K562 (cell line): ENCODE measurements around the gene BIRC5. TPM values are rescaled to one million over a fixed set of nuclear protein-coding genes. Genes with fewer than 3 reads are reported as not detected.

Source experiments
- CAMTA2 ChIP-seq: fragments of 250-450 bp; sonication (Bioruptor Pico); conservative IDR thresholded peaks from 2 replicates; pipeline ENCODE4 v1.5.1; 2022
- CHD1 ChIP-seq: fragments of 200-600 bp; sonication (generic); IDR thresholded peaks from one replicate; pipeline ENCODE4 v1.6.1; 2012; ENCODE audit warnings: mild to moderate bottlenecking, moderate library complexity, low read length, inconsistent platforms
- GATAD2A ChIP-seq: fragments of 450-650 bp; IDR thresholded peaks from 2 replicates; pipeline ENCODE4 v1.6.1; 2017
- KLF16 ChIP-seq: IDR thresholded peaks from 2 replicates; pipeline ENCODE4 v1.6.1; 2016; ENCODE audit warnings: antibody characterized with exemption
- LCOR ChIP-seq: sonication (generic); formaldehyde crosslinking; IDR thresholded peaks from 2 replicates; pipeline ENCODE4 v1.8.0; 2022; ENCODE audit warnings: mild to moderate bottlenecking, missing genetic modification reagents
- NFE2L1 ChIP-seq: fragments of 450-650 bp; IDR thresholded peaks from 2 replicates; pipeline ENCODE4 v1.6.1; 2016; ENCODE audit warnings: missing genetic modification characterization, low read depth, mild to moderate bottlenecking, missing compliant biosample characterization, moderate library complexity, borderline replicate concordance
- NFRKB ChIP-seq: fragments of 450-650 bp; IDR thresholded peaks from 2 replicates; pipeline ENCODE4 v1.6.1; 2016; ENCODE audit warnings: low read depth
- PHB ChIP-seq: fragments of 250-450 bp; sonication (Bioruptor Pico); IDR thresholded peaks from 2 replicates; pipeline ENCODE4 v1.5.0; 2021
- PPARD ChIP-seq: fragments of 250-450 bp; sonication (Bioruptor Pico); IDR thresholded peaks from 2 replicates; pipeline ENCODE4 v1.8.0; 2022; ENCODE audit warnings: inconsistent platforms, mild to moderate bottlenecking, moderate library complexity
- PYGO2 ChIP-seq: fragments of 450-650 bp; IDR thresholded peaks from 2 replicates; pipeline ENCODE4 v1.6.1; 2016; ENCODE audit warnings: mild to moderate bottlenecking, missing genetic modification characterization, moderate library complexity, missing compliant biosample characterization
- RBFOX2 ChIP-seq: fragments of 200-400 bp; formaldehyde crosslinking; IDR thresholded peaks from 2 replicates; pipeline ENCODE4 v1.6.1; 2017; ENCODE audit warnings: low read depth, mild to moderate bottlenecking, low read length, moderate library complexity
- TAL1 ChIP-seq: fragments of 450-650 bp; IDR thresholded peaks from 2 replicates; pipeline ENCODE4 v1.6.1; 2016; ENCODE audit warnings: mild to moderate bottlenecking
- ZFX ChIP-seq: sonication (generic); formaldehyde crosslinking; IDR thresholded peaks from 2 replicates; pipeline ENCODE4 v1.8.0; 2022; ENCODE audit warnings: mild to moderate bottlenecking, missing genetic modification reagents, moderate library complexity
- ZNF146 ChIP-seq: IDR thresholded peaks from one replicate; pipeline ENCODE4 v1.6.1; 2018; ENCODE audit warnings: missing compliant biosample characterization; ENCODE audit not compliant: unreplicated experiment
- ZNF431 ChIP-seq: sonication (generic); formaldehyde crosslinking; IDR thresholded peaks from 2 replicates; pipeline ENCODE4 v1.8.0; 2022; ENCODE audit warnings: mild to moderate bottlenecking, missing genetic modification reagents
- ZNF551 ChIP-seq: fragments of 250-450 bp; sonication (Bioruptor Pico); IDR thresholded peaks from 2 replicates; pipeline ENCODE4 v1.5.0; 2021; ENCODE audit warnings: mild to moderate bottlenecking, moderate library complexity
- ZNF586 ChIP-seq: fragments of 450-650 bp; formaldehyde crosslinking; conservative IDR thresholded peaks from 2 replicates; pipeline ENCODE4 v1.4.0; 2020; ENCODE audit warnings: mild to moderate bottlenecking, moderate library complexity
- polyA plus RNA-seq, 8 experiments: library from polyadenylated mRNA; depleted of rRNA in 4 of 8; stranded (reverse) in 5 of 8; unstranded in 3 of 8; fragments of >200 nt; fragmentation: Nextera tagmentation in 2 of 8; fragmentation: Illumina TruSeq in 1 of 8; extraction: Ambion mirVana in 2 of 8; extraction: Trizol in 1 of 8; gene quantifications; 2 replicates each; pipeline versions ENCODE4 v1.2.1 to v1.2.3, GENCODE V29; 2011 to 2014; ENCODE audit warnings: inconsistent platforms in 1 of 8, missing spikeins in 1 of 8
- total RNA-seq, 7 experiments: library from RNA; depleted of rRNA in 6 of 7; stranded (reverse); fragments of >200 nt in 6 of 7; fragmentation: Illumina TruSeq in 2 of 7; extraction: Trizol in 2 of 7; gene quantifications; 2 replicates each; pipeline versions ENCODE4 v1.2.1 to v1.2.3, GENCODE V29; 2011 to 2021; ENCODE audit warnings: low replicate concordance in 1 of 7
- TF ChIP-seq, protein P1 (sequence below), 2 experiments: fragments of 450-650 bp; IDR thresholded peaks; 2 replicates each; pipeline ENCODE4 v1.6.1; 2018; ENCODE audit warnings: mild to moderate bottlenecking in 2 of 2, low read depth in 1 of 2; ENCODE audit not compliant: partially characterized antibody in 2 of 2
- TF ChIP-seq, protein P2 (sequence below): fragments of 200-800 bp; sonication (Bioruptor generic); IDR thresholded peaks from 2 replicates; pipeline ENCODE4 v1.6.1; 2017; ENCODE audit warnings: missing genetic modification characterization, missing compliant biosample characterization
- TF ChIP-seq, protein P3 (sequence below): fragments of 250-450 bp; sonication (Bioruptor Pico); IDR thresholded peaks from 2 replicates; pipeline ENCODE4 v1.9.0; 2021; ENCODE audit warnings: mild to moderate bottlenecking, inconsistent platforms

Gene BIRC5
- total and polyA plus RNA-seq, 9 of the 15 experiments (the other 6 are each of a cell fraction or from before 2014, with no cell fraction given): 64.4 to 140 (median 101) TPM

DNA sequence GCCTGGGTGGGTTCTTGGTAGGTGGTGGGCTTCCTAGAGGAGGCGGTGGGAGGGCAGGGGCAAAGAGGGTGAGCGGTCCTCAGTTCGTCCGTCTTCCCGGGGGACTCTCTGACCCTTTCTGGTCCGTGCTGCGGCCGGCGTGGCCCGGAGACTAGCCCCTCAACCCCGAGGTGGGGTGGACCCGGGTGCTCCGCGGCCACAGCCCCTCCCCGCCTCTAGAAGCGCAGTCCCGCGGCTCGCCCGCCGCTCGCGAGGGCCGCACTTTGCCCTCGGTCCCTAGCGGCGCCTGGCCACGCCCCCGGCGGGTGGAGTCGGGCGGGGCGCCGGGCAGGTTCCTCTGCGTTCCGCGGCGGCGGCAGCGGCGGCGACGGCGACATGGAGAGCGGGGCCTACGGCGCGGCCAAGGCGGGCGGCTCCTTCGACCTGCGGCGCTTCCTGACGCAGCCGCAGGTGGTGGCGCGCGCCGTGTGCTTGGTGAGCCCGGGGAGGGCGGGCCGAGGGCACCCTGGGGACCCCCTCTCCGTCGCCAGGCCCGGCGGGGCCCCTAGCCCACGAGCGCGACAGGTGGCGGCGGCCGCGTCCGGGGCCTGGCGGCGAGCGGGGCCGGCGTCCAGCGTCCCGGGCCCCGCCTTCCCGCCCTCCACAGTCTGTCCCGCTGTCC, 45.7 kb upstream of the BIRC5 start, which contains the start of gene SYNGR2 (continued):
- TF ChIP-seq, protein P1, sequence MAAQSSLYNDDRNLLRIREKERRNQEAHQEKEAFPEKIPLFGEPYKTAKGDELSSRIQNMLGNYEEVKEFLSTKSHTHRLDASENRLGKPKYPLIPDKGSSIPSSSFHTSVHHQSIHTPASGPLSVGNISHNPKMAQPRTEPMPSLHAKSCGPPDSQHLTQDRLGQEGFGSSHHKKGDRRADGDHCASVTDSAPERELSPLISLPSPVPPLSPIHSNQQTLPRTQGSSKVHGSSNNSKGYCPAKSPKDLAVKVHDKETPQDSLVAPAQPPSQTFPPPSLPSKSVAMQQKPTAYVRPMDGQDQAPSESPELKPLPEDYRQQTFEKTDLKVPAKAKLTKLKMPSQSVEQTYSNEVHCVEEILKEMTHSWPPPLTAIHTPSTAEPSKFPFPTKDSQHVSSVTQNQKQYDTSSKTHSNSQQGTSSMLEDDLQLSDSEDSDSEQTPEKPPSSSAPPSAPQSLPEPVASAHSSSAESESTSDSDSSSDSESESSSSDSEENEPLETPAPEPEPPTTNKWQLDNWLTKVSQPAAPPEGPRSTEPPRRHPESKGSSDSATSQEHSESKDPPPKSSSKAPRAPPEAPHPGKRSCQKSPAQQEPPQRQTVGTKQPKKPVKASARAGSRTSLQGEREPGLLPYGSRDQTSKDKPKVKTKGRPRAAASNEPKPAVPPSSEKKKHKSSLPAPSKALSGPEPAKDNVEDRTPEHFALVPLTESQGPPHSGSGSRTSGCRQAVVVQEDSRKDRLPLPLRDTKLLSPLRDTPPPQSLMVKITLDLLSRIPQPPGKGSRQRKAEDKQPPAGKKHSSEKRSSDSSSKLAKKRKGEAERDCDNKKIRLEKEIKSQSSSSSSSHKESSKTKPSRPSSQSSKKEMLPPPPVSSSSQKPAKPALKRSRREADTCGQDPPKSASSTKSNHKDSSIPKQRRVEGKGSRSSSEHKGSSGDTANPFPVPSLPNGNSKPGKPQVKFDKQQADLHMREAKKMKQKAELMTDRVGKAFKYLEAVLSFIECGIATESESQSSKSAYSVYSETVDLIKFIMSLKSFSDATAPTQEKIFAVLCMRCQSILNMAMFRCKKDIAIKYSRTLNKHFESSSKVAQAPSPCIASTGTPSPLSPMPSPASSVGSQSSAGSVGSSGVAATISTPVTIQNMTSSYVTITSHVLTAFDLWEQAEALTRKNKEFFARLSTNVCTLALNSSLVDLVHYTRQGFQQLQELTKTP (IDR thresholded peaks at IDR 0.05; ENCODE audit: low read depth in 1 of 2, partially characterized antibody in 2 of 2): no peak
- peak; percentile 73 for TF ChIP-seq ZFX
- TF ChIP-seq NFE2L1 (tag): no peak
- TF ChIP-seq RBFOX2: peak; percentile 85
- TF ChIP-seq, protein P2, sequence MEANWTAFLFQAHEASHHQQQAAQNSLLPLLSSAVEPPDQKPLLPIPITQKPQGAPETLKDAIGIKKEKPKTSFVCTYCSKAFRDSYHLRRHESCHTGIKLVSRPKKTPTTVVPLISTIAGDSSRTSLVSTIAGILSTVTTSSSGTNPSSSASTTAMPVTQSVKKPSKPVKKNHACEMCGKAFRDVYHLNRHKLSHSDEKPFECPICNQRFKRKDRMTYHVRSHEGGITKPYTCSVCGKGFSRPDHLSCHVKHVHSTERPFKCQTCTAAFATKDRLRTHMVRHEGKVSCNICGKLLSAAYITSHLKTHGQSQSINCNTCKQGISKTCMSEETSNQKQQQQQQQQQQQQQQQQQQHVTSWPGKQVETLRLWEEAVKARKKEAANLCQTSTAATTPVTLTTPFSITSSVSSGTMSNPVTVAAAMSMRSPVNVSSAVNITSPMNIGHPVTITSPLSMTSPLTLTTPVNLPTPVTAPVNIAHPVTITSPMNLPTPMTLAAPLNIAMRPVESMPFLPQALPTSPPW: peak; percentile 94
- TF ChIP-seq PHB (CRISPR knock-in tag): no peak
- TF ChIP-seq LCOR (CRISPR knock-in tag): no peak
- no peak for TF ChIP-seq GATAD2A
- TF ChIP-seq, protein P3, sequence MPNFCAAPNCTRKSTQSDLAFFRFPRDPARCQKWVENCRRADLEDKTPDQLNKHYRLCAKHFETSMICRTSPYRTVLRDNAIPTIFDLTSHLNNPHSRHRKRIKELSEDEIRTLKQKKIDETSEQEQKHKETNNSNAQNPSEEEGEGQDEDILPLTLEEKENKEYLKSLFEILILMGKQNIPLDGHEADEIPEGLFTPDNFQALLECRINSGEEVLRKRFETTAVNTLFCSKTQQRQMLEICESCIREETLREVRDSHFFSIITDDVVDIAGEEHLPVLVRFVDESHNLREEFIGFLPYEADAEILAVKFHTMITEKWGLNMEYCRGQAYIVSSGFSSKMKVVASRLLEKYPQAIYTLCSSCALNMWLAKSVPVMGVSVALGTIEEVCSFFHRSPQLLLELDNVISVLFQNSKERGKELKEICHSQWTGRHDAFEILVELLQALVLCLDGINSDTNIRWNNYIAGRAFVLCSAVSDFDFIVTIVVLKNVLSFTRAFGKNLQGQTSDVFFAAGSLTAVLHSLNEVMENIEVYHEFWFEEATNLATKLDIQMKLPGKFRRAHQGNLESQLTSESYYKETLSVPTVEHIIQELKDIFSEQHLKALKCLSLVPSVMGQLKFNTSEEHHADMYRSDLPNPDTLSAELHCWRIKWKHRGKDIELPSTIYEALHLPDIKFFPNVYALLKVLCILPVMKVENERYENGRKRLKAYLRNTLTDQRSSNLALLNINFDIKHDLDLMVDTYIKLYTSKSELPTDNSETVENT: peak; percentile 79
- no peak for TF ChIP-seq TAL1
- no peak for TF ChIP-seq PYGO2
- no peak for TF ChIP-seq ZNF586
- no peak for TF ChIP-seq CHD1
- no peak for TF ChIP-seq CAMTA2 (CRISPR knock-in tag)
- no peak for TF ChIP-seq ZNF551 (CRISPR knock-in tag)
- no peak for TF ChIP-seq KLF16
- TF ChIP-seq ZNF431 (CRISPR knock-in tag): no peak
- TF ChIP-seq PPARD (CRISPR knock-in tag): no peak
- no peak for TF ChIP-seq ZNF146
- no peak for TF ChIP-seq NFRKB
